ENCODE results near the gene APOM.

- no peak for TF ChIP-seq CTCF (IDR thresholded peaks at IDR 0.05)
- no peak for TF ChIP-seq POLR2A (IDR thresholded peaks at IDR 0.05)
- no peak for TF ChIP-seq EP300 (IDR thresholded peaks at IDR 0.05)
Observed at GRCh38 chr6:31683591-31683990, 27.9 kb downstream of the APOM start.

All from ovary (tissue), 3 donors.